Gastroesophageal sphincter (tissue), 4 donors: Measurements from ENCODE around the gene KATNIP. TPM values are rescaled to one million over a fixed set of nuclear protein-coding genes. Genes with fewer than 3 reads are reported as not detected.

Source experiments
- ATAC-seq: fragments of 150-250 bp; one replicate; pipeline ENCODE4 v1.9.1; 2016; ENCODE audit warnings: mild to moderate bottlenecking, moderate library complexity
- H3K27ac ChIP-seq, 4 donors: fragments of 200-600 bp; sonication (generic) in 3 of 4; 1 replicate in 3 of 4; 2 replicates in 1 of 4; pipeline ENCODE4 v1.5.1; 2016 to 2019
- H3K27me3 ChIP-seq: fragments of 200-600 bp; sonication (generic); one replicate; pipeline ENCODE4 v1.5.1; 2019
- H3K36me3 ChIP-seq, 2 donors: fragments of 200-600 bp; sonication (generic); one replicate each; pipeline ENCODE4 v1.5.1; 2019; ENCODE audit warnings: control low read depth in 1 of 2
- H3K4me1 ChIP-seq, 3 donors: fragments of 200-600 bp; sonication (generic); 1 replicate in 2 of 3; 2 replicates in 1 of 3; pipeline ENCODE4 v1.5.1; 2016 to 2019; ENCODE audit warnings: control low read depth in 2 of 3
- H3K4me3 ChIP-seq, 2 donors: fragments of 200-600 bp; sonication (generic); one replicate each; pipeline ENCODE4 v1.5.1; 2019; ENCODE audit warnings: mild to moderate bottlenecking in 1 of 2, moderate library complexity in 1 of 2
- H3K9me3 ChIP-seq, 3 donors: fragments of 200-600 bp; sonication (generic); one replicate each; pipeline ENCODE4 v1.5.1; 2017 to 2019; ENCODE audit warnings: control low read depth in 2 of 3
- CTCF ChIP-seq, 4 experiments: fragments of 200-600 bp in 2 of 4; fragments of 450-650 bp in 2 of 4; sonication (generic) in 1 of 4; IDR thresholded peaks; one replicate each; pipeline ENCODE4 v1.5.1; 2017 to 2019; ENCODE audit warnings: antibody characterized with exemption in 4 of 4, mild to moderate bottlenecking in 2 of 4, moderate library complexity in 2 of 4
- EP300 ChIP-seq: sonication (generic); formaldehyde crosslinking; IDR thresholded peaks from one replicate; pipeline ENCODE4 v1.6.1; 2017; ENCODE audit warnings: antibody characterized with exemption, mild to moderate bottlenecking
- POLR2A ChIP-seq, 2 donors: fragments of 450-650 bp; IDR thresholded peaks; one replicate each; pipeline ENCODE4 v1.6.1; 2017; ENCODE audit warnings: antibody characterized with exemption in 2 of 2, mild to moderate bottlenecking in 2 of 2, moderate library complexity in 1 of 2
- POLR2AphosphoS5 ChIP-seq: sonication (generic); formaldehyde crosslinking; IDR thresholded peaks from one replicate; pipeline ENCODE4 v1.6.1; 2017; ENCODE audit warnings: antibody characterized with exemption
- WGBS, 2 donors: methylation state at CpG; one replicate each; pipeline ENCODE4 v1.1.5; 2018; ENCODE audit warnings: low coverage in 1 of 2; 5-methylcytosine and 5-hydroxymethylcytosine counted together
- total RNA-seq, 4 donors: library from RNA; depleted of rRNA; stranded (reverse); fragments of >200 nt; gene quantifications; one replicate each; pipeline ENCODE4 v1.1.0, GENCODE V29; 2016

The KATNIP gene
- total RNA-seq, 4 donors from 2014 or later = 8.1 to 20.3 (median 18.3) TPM

DNA sequence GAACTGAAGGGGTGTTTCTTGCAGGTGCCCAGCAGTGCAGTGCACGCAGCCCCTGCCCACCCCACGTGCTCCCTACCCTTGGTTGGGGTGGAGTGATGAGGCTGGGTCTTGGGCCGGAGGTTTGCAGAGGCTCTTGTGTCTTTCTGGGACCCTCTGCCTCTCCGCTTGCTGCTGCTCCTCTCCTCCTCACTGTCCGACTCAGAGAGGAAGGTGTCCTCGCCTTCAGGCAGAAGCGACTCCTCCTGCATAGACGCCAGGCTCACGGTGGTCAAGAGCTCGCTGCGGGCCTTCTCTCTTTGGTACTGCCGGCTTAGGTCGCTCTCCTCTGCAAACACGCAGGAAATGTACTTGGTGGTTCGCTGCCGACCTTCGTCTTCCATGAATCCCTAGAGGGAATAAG lies 43.2 kb upstream of the KATNIP start:
- Histone ChIP-seq H3K27ac (no peak overlapping the region), H3K36me3 (peaks cover 0 to 100% of the 10 kb centered on the region in 2 donors), H3K27me3 (no peaks in the 10 kb centered on the region), H3K4me3 (no peak overlapping the region), H3K4me1 (no peaks in the 10 kb centered on the region), H3K9me3 (no peaks in the 10 kb centered on the region)
- WGBS, 2 donors = 90% methylated on average over 14 of the region's 17 CpGs; no CpG with 5 or more reads in 1 of the 2 donors
- ATAC-seq = no peak
- TF ChIP-seq EP300 (no peak), CTCF (IDR thresholded peaks at IDR 0.05) (no peak), POLR2AphosphoS5 (no peak), POLR2A (IDR thresholded peaks at IDR 0.05) (no peak)

GRCh38 chr16:27508476-27508875 lies 41.5 kb upstream of the KATNIP start:
- ATAC-seq = no peak
- H3K4me3 ChIP-seq = no peak overlapping the region
- 92 to 94% methylated on average over 4 to 9 of the region's 9 CpGs for WGBS, 2 donors
- TF ChIP-seq POLR2A (IDR thresholded peaks at IDR 0.05) (no peak), POLR2AphosphoS5 (no peak), EP300 (no peak), CTCF (IDR thresholded peaks at IDR 0.05) (no peak)
- no peaks in the 10 kb centered on the region for H3K9me3 ChIP-seq
- H3K27ac ChIP-seq = no peak overlapping the region
- no peaks in the 10 kb centered on the region for H3K4me1 ChIP-seq
- H3K27me3 ChIP-seq = no peaks in the 10 kb centered on the region
- peaks cover 0 to 100% of the 10 kb centered on the region in 2 donors for H3K36me3 ChIP-seq

DNA sequence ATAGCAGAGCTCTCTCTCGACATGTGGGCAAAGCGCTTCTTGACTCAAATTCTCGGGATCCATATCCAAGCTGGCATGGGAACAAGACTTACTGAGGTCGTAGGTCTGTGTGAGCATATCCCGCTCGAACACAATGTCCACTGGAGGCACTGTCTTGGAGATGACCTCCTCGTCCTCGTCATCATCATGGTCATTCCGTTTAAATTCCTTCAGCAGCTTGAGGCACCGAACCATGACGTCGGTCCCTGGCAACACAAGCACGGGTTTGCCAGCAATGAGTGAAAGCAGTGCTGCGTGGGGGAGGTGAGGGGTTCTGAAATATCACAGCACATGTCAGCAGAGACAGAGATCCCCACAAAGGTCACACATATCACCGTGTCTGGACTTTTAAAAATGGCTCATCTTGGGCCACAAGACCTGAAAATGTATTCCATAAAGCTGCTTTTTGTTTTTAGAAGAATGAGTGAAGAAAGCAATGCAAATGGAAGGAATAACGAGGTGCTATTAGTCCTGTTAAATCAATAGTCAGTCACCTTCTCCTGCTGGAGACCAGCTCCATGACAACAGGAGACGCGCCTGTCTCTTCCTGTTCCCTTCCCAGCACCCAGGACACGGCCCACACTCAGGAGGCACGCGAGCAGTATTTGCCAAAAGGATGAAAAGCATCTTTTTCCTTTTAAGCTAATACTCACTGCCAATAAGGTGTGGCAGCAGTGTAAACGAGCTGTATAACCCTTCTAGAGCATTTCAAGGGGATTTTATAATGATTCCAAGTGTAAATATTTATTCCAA lies 38.1 kb upstream of the KATNIP start:
- no peaks in the 10 kb centered on the region for H3K27me3 ChIP-seq
- no peaks in the 10 kb centered on the region for H3K9me3 ChIP-seq
- peaks cover 0 to 7% (median 0%) of the 10 kb centered on the region in 3 donors for H3K4me1 ChIP-seq
- no peak for ATAC-seq
- 77 to 86% methylated on average over 17 of the region's 22 CpGs for WGBS, 2 donors
- no peak for TF ChIP-seq CTCF (IDR thresholded peaks at IDR 0.05)
- no peak overlapping the region for H3K4me3 ChIP-seq
- peaks cover 0 to 88% of the 10 kb centered on the region in 2 donors for H3K36me3 ChIP-seq
- no peak overlapping the region for H3K27ac ChIP-seq

DNA sequence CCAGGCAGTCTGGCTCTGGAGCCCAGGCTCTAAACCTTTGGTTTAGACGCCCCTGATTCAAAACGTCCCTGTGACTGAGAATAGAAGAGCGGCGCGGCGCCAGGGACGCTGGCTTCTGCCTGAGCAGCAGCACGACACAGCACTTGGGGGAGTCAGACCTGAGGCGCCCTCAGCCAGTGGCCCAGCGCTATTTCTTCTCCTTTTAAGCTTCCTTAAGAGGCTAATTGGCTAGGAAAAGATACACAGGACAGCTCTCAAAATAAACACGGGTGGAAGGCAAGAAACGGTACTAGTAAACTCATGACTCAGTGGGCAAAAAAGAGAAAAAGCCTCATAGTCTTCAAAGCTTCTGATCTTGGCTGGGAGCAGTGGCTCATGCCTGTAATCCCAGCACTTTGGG lies 35.1 kb upstream of the KATNIP start:
- Histone ChIP-seq H3K27me3 (no peaks in the 10 kb centered on the region), H3K36me3 (peaks cover 0 to 88% of the 10 kb centered on the region in 2 donors), H3K4me3 (no peak overlapping the region), H3K9me3 (no peaks in the 10 kb centered on the region), H3K4me1 (peaks cover 0 to 7% (median 0%) of the 10 kb centered on the region in 3 donors), H3K27ac (peak overlapping the region in 1 of 4 donors; percentile 22)
- TF ChIP-seq EP300 (no peak), POLR2AphosphoS5 (peak; percentile 65)
- ATAC-seq = no peak
- 51 to 75% methylated on average over 2 of the region's 12 CpGs for WGBS, 2 donors

DNA sequence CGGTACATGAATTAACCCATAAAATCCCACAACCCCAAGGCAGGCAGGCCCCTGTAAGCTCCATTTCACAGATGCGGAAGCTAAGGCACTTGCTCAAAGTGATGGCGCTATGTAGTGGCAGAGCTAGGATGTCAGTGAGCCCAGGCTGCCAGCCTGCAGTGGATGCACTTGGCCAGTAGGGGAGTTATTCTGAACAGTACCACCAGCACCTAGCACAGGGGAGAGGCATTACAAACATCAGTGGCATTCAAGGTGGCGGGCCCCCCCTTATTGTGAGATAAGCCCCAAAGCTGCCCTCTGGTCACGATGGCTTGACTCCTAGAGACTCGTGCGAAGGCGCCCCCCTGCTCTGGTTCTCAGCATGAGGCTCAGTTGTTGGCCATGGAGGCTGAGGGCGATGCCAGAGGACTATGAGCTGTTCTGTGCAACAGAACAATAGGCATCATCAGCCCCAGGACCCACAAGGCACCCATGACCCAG lies 34.0 kb upstream of the KATNIP start:
- TF ChIP-seq CTCF (IDR thresholded peaks at IDR 0.05) (peak in 2 of 4 experiments; percentile 28 to 40), EP300 (no peak)
- Histone ChIP-seq H3K4me3 (no peak overlapping the region), H3K27ac (no peak overlapping the region), H3K9me3 (no peaks in the 10 kb centered on the region), H3K27me3 (no peaks in the 10 kb centered on the region), H3K36me3 (peaks cover 0 to 80% of the 10 kb centered on the region in 2 donors), H3K4me1 (peaks cover 0 to 14% (median 2%) of the 10 kb centered on the region in 3 donors)
- 90 to 94% methylated on average over 2 to 3 of the region's 9 CpGs for WGBS, 2 donors
- no peak for ATAC-seq
